Transverse colon (tissue), 4 donors: ENCODE data around the gene SCD5.

Source experiments
- CTCF ChIP-seq, 5 experiments: fragments of 200-600 bp in 3 of 5; fragments of 450-650 bp in 2 of 5; sonication (generic) in 3 of 5; IDR thresholded peaks; 1 replicate in 2 of 5; 2 replicates in 3 of 5; pipeline ENCODE4 v1.5.1; 2016 to 2017; ENCODE audit warnings: antibody characterized with exemption in 5 of 5, inconsistent platforms in 3 of 5, mild to moderate bottlenecking in 2 of 5, moderate library complexity in 1 of 5
- EP300 ChIP-seq: sonication (generic); formaldehyde crosslinking; IDR thresholded peaks from one replicate; pipeline ENCODE4 v1.6.1; 2017; ENCODE audit warnings: antibody characterized with exemption, low read depth
- POLR2A ChIP-seq: fragments of 450-650 bp; IDR thresholded peaks from one replicate; pipeline ENCODE4 v1.6.1; 2016; ENCODE audit warnings: antibody characterized with exemption, mild to moderate bottlenecking, moderate library complexity
- POLR2AphosphoS5 ChIP-seq, 3 donors: sonication (generic); formaldehyde crosslinking; IDR thresholded peaks; one replicate each; pipeline ENCODE4 v1.6.1; 2016; ENCODE audit warnings: antibody characterized with exemption in 3 of 3

GRCh38 chr4:82811838-82812341 lies 13.3 kb upstream of the SCD5 start:
- TF ChIP-seq POLR2A (no peak), CTCF (IDR thresholded peaks at IDR 0.05) (no peak), EP300 (no peak), POLR2AphosphoS5 (IDR thresholded peaks at IDR 0.05) (no peak)
